Endothelial cell (in vitro differentiated cells): ENCODE measurements around the gene MAP3K2. TPM values are rescaled to one million over a fixed set of nuclear protein-coding genes. Genes with fewer than 3 reads are reported as not detected.

ENCODE experiments used
- DNase-seq: peaks from one replicate; pipeline ENCODE4 v3.0.0; 2021; ENCODE audit warnings: low spot score
- H3K27ac Mint-ChIP-seq: one replicate; pipeline ENCODE4 v1.8.0; 2021; ENCODE audit warnings: mixed read lengths, inconsistent platforms; ENCODE audit not compliant: unreplicated experiment
- H3K27me3 Mint-ChIP-seq: one replicate; pipeline ENCODE4 v1.8.0; 2021; ENCODE audit warnings: mild to moderate bottlenecking, moderate library complexity, mixed read lengths, inconsistent platforms; ENCODE audit not compliant: unreplicated experiment
- H3K36me3 Mint-ChIP-seq: one replicate; pipeline ENCODE4 v1.8.0; 2021; ENCODE audit warnings: mild to moderate bottlenecking, low read depth, mixed read lengths, inconsistent platforms; ENCODE audit not compliant: unreplicated experiment
- H3K4me1 Mint-ChIP-seq: one replicate; pipeline ENCODE4 v1.8.0; 2021; ENCODE audit warnings: mild to moderate bottlenecking, mixed read lengths, inconsistent platforms; ENCODE audit not compliant: unreplicated experiment
- H3K4me3 Mint-ChIP-seq: one replicate; pipeline ENCODE4 v1.8.0; 2021; ENCODE audit warnings: mild to moderate bottlenecking, mixed read lengths, inconsistent platforms; ENCODE audit not compliant: unreplicated experiment
- H3K9me3 Mint-ChIP-seq: one replicate; pipeline ENCODE4 v1.8.0; 2021; ENCODE audit warnings: mixed read lengths, inconsistent platforms; ENCODE audit not compliant: unreplicated experiment
- CTCF ChIP-seq: fragments of 200-600 bp; sonication (generic); IDR thresholded peaks from one replicate; pipeline ENCODE4 v1.5.0; 2021; ENCODE audit warnings: antibody characterized with exemption; ENCODE audit not compliant: unreplicated experiment
- total RNA-seq: library from RNA; stranded (reverse); fragmentation: NEBNext Ultra II Directional; extraction: Animal tissue kit (Norgen Biotek cat#: 25700); gene quantifications from one replicate; pipeline ENCODE4 v1.2.1, GENCODE V29; 2021; ENCODE audit not compliant: unreplicated experiment

MAP3K2 gene
- total RNA-seq, 1 donor from 2014 or later = 27.3 TPM

GRCh38 chr2:127347734-127348392, 39.9 kb downstream of the MAP3K2 start:
- no peak overlapping the region for H3K27ac Mint-ChIP-seq

GRCh38 chr2:127347015-127347414, 40.8 kb downstream of the MAP3K2 start:
- H3K4me1 Mint-ChIP-seq = peaks cover 33% of the 10 kb centered on the region
- H3K36me3 Mint-ChIP-seq = no peaks in the 10 kb centered on the region
- DNase-seq = no peak
- no peak overlapping the region for H3K27ac Mint-ChIP-seq
- H3K4me3 Mint-ChIP-seq = no peak overlapping the region
- no peak for TF ChIP-seq CTCF
- peaks cover under 1% of the 10 kb centered on the region for H3K27me3 Mint-ChIP-seq
- H3K9me3 Mint-ChIP-seq = no peaks in the 10 kb centered on the region

More at GRCh38 chr2:127347734-127348392, 39.9 kb downstream of the MAP3K2 start:
- TF ChIP-seq CTCF = no peak
- peaks cover 2% of the 10 kb centered on the region for H3K27me3 Mint-ChIP-seq
- H3K4me3 Mint-ChIP-seq = no peak overlapping the region
- no peaks in the 10 kb centered on the region for H3K36me3 Mint-ChIP-seq
- DNase-seq = no peak
- H3K4me1 Mint-ChIP-seq = peaks cover 26% of the 10 kb centered on the region
- no peaks in the 10 kb centered on the region for H3K9me3 Mint-ChIP-seq

GRCh38 chr2:127343277-127343676, 44.5 kb downstream of the MAP3K2 start:
- TF ChIP-seq CTCF = no peak
- Mint-ChIP-seq H3K27me3 (peaks cover 2% of the 10 kb centered on the region), H3K4me3 (no peak overlapping the region), H3K4me1 (peaks cover 19% of the 10 kb centered on the region), H3K9me3 (no peaks in the 10 kb centered on the region), H3K27ac (no peak overlapping the region), H3K36me3 (no peaks in the 10 kb centered on the region)
- DNase-seq = no peak

- peaks cover 17% of the 10 kb centered on the region for H3K4me1 Mint-ChIP-seq
- no peak overlapping the region for H3K4me3 Mint-ChIP-seq
- H3K27me3 Mint-ChIP-seq = peaks cover 2% of the 10 kb centered on the region
- H3K27ac Mint-ChIP-seq = peak overlapping the region; percentile 26
- no peak for DNase-seq
- no peaks in the 10 kb centered on the region for H3K36me3 Mint-ChIP-seq
- no peaks in the 10 kb centered on the region for H3K9me3 Mint-ChIP-seq
- TF ChIP-seq CTCF = no peak
Observed at GRCh38 chr2:127342101-127342500, 45.7 kb downstream of the MAP3K2 start.

- no peak for TF ChIP-seq CTCF
- no peaks in the 10 kb centered on the region for H3K9me3 Mint-ChIP-seq
- H3K27ac Mint-ChIP-seq = no peak overlapping the region
Observed at GRCh38 chr2:127332335-127332734, 55.4 kb downstream of the MAP3K2 start.

More at GRCh38 chr2:127332335-127332734, 55.4 kb downstream of the MAP3K2 start:
- Mint-ChIP-seq H3K36me3 (peaks cover 4% of the 10 kb centered on the region), H3K4me3 (no peak overlapping the region), H3K4me1 (no peaks in the 10 kb centered on the region), H3K27me3 (no peaks in the 10 kb centered on the region)
- no peak for DNase-seq
